GM12891 (cell line): ENCODE results near the gene DPEP3.

Source experiments
- PAX5 ChIP-seq: IDR thresholded peaks from 2 replicates; pipeline ENCODE4 v1.6.1; 2011; ENCODE audit warnings: low read length, moderate library complexity, mild to moderate bottlenecking; ENCODE audit not compliant: insufficient read depth, severe bottlenecking
- POLR2A ChIP-seq: IDR thresholded peaks from 2 replicates; pipeline ENCODE4 v1.6.1; 2011; ENCODE audit warnings: low read depth, low read length, control low read depth
- POLR2AphosphoS5 ChIP-seq: IDR thresholded peaks from 2 replicates; pipeline ENCODE4 v1.6.1; 2011; ENCODE audit warnings: low read depth, low read length, control low read depth
- SPI1 ChIP-seq: IDR thresholded peaks from 2 replicates; pipeline ENCODE4 v1.6.1; 2011; ENCODE audit warnings: low read depth, low read length, control low read depth
- TAF1 ChIP-seq: IDR thresholded peaks from 2 replicates; pipeline ENCODE4 v1.6.1; 2011; ENCODE audit warnings: low read depth, low read length, control low read depth

GRCh38 chr16:67961551-67961957 is 18.7 kb downstream of the DPEP3 start:
- TF ChIP-seq POLR2AphosphoS5 = no peak
- TF ChIP-seq POLR2A = no peak
- no peak for TF ChIP-seq TAF1
- TF ChIP-seq PAX5 = no peak
- no peak for TF ChIP-seq SPI1
